ENCODE data around the gene DRC3. TPM values are rescaled to one million over a fixed set of nuclear protein-coding genes. Genes with fewer than 3 reads are reported as not detected.
"Not testable (repeated sequence)": the region's sequence is repeated elsewhere in the genome, so short reads cannot be mapped to it uniquely, and the experiment has no call there.

DRC3 gene
- polyA plus RNA-seq, 3 donors, result 0.43 to 3.1 (median 1.9) TPM

GRCh38 chr17:17985153-17985552 is 12.5 kb downstream of the DRC3 start:
- no peak overlapping the region for H3K27ac ChIP-seq (ENCODE audit: low read depth, low read length)
- WGBS, 3 donors, result 81 to 93% (median 88%) methylated on average over 2 of the region's 2 CpGs

- 63 to 78% (median 71%) methylated on average over 3 of the region's 3 CpGs for WGBS, 3 donors
Observed at GRCh38 chr17:17985555-17985954, 12.9 kb downstream of the DRC3 start.

GRCh38 chr17:17987187-17987896 is 14.7 kb downstream of the DRC3 start:
- no peak overlapping the region for H3K27ac ChIP-seq (ENCODE audit: low read depth, low read length)
- WGBS, 3 donors, result 77 to 86% (median 85%) methylated on average over 7 of the region's 7 CpGs

More at GRCh38 chr17:17985555-17985954, 12.9 kb downstream of the DRC3 start:
- H3K27ac ChIP-seq (ENCODE audit: low read depth, low read length), result no peak overlapping the region

GRCh38 chr17:17987901-17988300 is 15.2 kb downstream of the DRC3 start:
- H3K27ac ChIP-seq (ENCODE audit: low read depth, low read length), result no peak overlapping the region
- 75 to 86% (median 76%) methylated on average over 14 of the region's 14 CpGs for WGBS, 3 donors

GRCh38 chr17:17988427-17988945 is 15.8 kb downstream of the DRC3 start:
- 89 to 93% (median 93%) methylated on average over 7 of the region's 7 CpGs for WGBS, 3 donors

GRCh38 chr17:17989081-17989480 is 16.4 kb downstream of the DRC3 start:
- H3K27ac ChIP-seq (ENCODE audit: low read depth, low read length), result no peak overlapping the region
- WGBS, 3 donors, result 92 to 96% (median 92%) methylated on average over 9 of the region's 9 CpGs

More at GRCh38 chr17:17988427-17988945, 15.8 kb downstream of the DRC3 start:
- no peak overlapping the region for H3K27ac ChIP-seq (ENCODE audit: low read depth, low read length)

GRCh38 chr17:17989618-17990017 is 17.0 kb downstream of the DRC3 start:
- H3K27ac ChIP-seq (ENCODE audit: low read depth, low read length), result no peak overlapping the region
- WGBS, 3 donors, result 90 to 92% (median 91%) methylated on average over 10 of the region's 10 CpGs

- no peak overlapping the region for H3K27ac ChIP-seq (ENCODE audit: low read depth, low read length)
- WGBS, 3 donors, result 74 to 85% (median 74%) methylated on average over 2 of the region's 2 CpGs
Observed at GRCh38 chr17:17990282-17990681, 17.6 kb downstream of the DRC3 start.

GRCh38 chr17:17993366-17993765 is 20.7 kb downstream of the DRC3 start:
- no peak overlapping the region for H3K27ac ChIP-seq (ENCODE audit: low read depth, low read length)
- 77 to 92% (median 90%) methylated on average over 2 of the region's 2 CpGs for WGBS, 3 donors

- H3K27ac ChIP-seq (ENCODE audit: low read depth, low read length), result no peak overlapping the region
- WGBS, 3 donors, result 96 to 99% (median 98%) methylated on average over 12 of the region's 12 CpGs
Observed at GRCh38 chr17:17993852-17994251, 21.2 kb downstream of the DRC3 start.

- H3K27ac ChIP-seq (ENCODE audit: low read depth, low read length), result no peak overlapping the region
- whole genome bisulfite sequencing, 3 donors, result 59 to 66% (median 66%) methylated on average over 18 of the region's 18 CpGs
Observed at GRCh38 chr17:17994271-17995069, 21.8 kb downstream of the DRC3 start.

- 91 to 98% (median 98%) methylated on average over 8 of the region's 8 CpGs for WGBS, 3 donors
- H3K27ac ChIP-seq (ENCODE audit: low read depth, low read length), result not testable (repeated sequence)
Observed at GRCh38 chr17:17995887-17996286, 23.2 kb downstream of the DRC3 start.

GRCh38 chr17:17998934-17999333 is 26.3 kb downstream of the DRC3 start:
- no peak overlapping the region for H3K27ac ChIP-seq (ENCODE audit: low read depth, low read length)
- 88 to 92% (median 89%) methylated on average over 8 of the region's 8 CpGs for WGBS, 3 donors

- WGBS, 3 donors, result 84 to 88% (median 87%) methylated on average over 9 of the region's 9 CpGs
- no peak overlapping the region for H3K27ac ChIP-seq (ENCODE audit: low read depth, low read length)
Observed at GRCh38 chr17:17999364-18000029, 26.8 kb downstream of the DRC3 start.

- 64 to 83% (median 72%) methylated on average over 8 of the region's 8 CpGs for WGBS, 3 donors
- H3K27ac ChIP-seq (ENCODE audit: low read depth, low read length), result no peak overlapping the region
Observed at GRCh38 chr17:18000030-18000408, 27.4 kb downstream of the DRC3 start.

GRCh38 chr17:18002171-18002570 is 29.5 kb downstream of the DRC3 start:
- WGBS, 3 donors, result 91 to 96% (median 95%) methylated on average over 2 of the region's 2 CpGs
- no peak overlapping the region for H3K27ac ChIP-seq (ENCODE audit: low read depth, low read length)

GRCh38 chr17:18004345-18004744 is 31.7 kb downstream of the DRC3 start:
- WGBS, 3 donors, result 82 to 91% (median 87%) methylated on average over 9 of the region's 9 CpGs
- no peak overlapping the region for H3K27ac ChIP-seq (ENCODE audit: low read depth, low read length)

- WGBS, 3 donors, result 85 to 93% (median 86%) methylated on average over 9 of the region's 9 CpGs
- no peak overlapping the region for H3K27ac ChIP-seq (ENCODE audit: low read depth, low read length)
Observed at GRCh38 chr17:18004884-18005305, 32.2 kb downstream of the DRC3 start.

GRCh38 chr17:18005496-18005895 is 32.8 kb downstream of the DRC3 start:
- WGBS, 3 donors, result 82 to 94% (median 83%) methylated on average over 3 of the region's 3 CpGs
- no peak overlapping the region for H3K27ac ChIP-seq (ENCODE audit: low read depth, low read length)
